Activated CD8-positive, alpha-beta memory T cell treated with anti-CD3 and anti-CD28 coated beads for 36 hours (primary cell): ENCODE measurements around the gene NT5C2. TPM values are rescaled to one million over a fixed set of nuclear protein-coding genes. Genes with fewer than 3 reads are reported as not detected.
"Not testable (repeated sequence)": the region's sequence is repeated elsewhere in the genome, so short reads cannot be mapped to it uniquely, and the experiment has no call there.

Experiments
- CTCF ChIA-PET: fragments of 350-600 bp; sonication (Branson Sonifier 250); formaldehyde crosslinking; loops from one replicate; lab custom pipeline; 2021; ENCODE audit warnings: antibody characterized with exemption; lab: Charles Lee
- POLR2A ChIA-PET: fragments of 350-600 bp; sonication (Branson Sonifier 250); formaldehyde crosslinking; loops from one replicate; lab custom pipeline; 2021; ENCODE audit warnings: antibody characterized with exemption; lab: Charles Lee
- total RNA-seq, 2 experiments: library from RNA; stranded (reverse); gene quantifications; one replicate each; pipeline ENCODE4 v1.2.3, GENCODE V29; 2021

Gene NT5C2
- total RNA-seq, 2 experiments from 2014 or later, result 40.0 to 46.3 TPM

DNA sequence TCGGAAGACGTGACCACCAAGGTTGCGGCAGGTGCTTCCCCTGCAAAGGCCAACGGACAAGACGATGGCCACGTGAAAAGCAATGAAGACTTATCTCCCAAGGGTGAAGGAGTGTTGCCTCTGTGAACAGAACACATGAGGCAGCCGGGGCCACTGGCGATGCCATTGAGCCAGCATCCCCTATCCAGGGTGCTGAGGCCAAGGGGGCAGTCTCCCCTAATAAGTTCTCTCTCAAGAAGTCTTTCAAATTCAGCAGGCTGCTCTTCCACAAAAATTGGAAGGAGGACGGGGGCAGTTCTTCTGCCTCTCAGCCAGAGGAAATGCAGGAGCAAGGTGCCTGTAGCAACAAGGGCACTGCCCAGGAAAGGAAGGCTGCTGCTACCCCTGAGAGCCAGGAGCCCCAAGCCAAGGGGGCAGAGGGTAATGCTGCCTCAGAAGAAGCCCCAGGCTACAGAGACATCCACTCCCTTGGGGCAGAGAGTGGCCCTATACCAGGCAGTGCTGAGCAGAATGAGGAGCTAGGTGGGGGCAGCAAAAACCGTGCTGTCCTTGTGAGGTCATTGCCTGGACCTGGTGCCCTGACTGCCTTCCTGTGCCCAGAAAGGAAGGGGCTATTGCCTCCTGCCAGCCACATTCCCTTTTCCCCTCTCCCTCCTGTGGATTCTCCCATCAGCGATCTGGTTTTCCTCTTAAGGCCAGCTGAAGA is 17.3 kb downstream of the NT5C2 start:
- POLR2A ChIA-PET, result interaction anchor here (0.8 kb wide), 1 partner anchor 10 kb away, joined by 3 read pairs; no protein-coding TSS in a partner anchor

DNA sequence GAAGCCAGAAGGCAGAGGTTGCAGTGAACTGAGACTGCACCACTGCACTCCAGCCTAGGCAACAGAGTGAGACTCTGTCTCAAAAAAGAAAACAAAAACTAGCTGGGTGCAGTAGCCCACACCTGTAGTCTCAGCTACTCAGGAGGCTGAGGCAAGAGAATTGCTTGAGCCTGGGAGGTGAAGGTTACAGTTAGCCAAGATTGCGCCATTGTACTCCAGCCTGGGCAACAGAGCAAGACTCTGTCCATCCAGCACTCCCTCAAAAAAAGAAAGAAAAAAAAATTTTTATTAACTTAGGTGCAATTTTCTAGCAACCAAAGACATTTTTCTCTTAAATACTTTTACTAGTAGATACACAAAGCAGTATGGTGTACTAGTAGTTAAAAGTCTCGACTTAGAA is 18.7 kb downstream of the NT5C2 start:
- CTCF ChIA-PET, result interaction anchor here (0.7 kb wide), 1 partner anchor 91 kb away, joined by 6 read pairs; no protein-coding TSS in a partner anchor

More for the DNA sequence above, 17.3 kb downstream of the NT5C2 start:
- CTCF ChIA-PET, result no interaction called here

DNA sequence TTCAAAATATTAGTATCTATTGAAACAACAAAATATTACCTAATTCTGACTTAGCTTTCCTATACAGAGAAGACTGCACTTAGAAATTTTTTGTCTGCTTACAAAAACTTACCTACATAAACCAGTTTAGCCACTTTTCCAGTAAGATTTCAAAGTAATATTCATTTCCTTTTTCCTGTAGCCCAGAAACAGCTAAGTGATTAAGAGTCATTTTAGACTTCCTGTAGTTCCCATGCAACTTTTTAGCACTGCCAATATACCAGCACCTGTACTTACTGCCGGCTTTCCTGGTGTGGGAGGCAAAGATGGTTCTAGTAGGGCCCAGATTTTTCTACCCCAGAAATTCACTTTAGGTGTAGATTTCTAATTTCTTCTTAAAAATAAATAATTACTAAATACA is 21.8 kb downstream of the NT5C2 start:
- POLR2A ChIA-PET, result no interaction called here
- CTCF ChIA-PET, result no interaction called here

More for the DNA sequence above, 18.7 kb downstream of the NT5C2 start:
- POLR2A ChIA-PET, result not testable (repeated sequence)

DNA sequence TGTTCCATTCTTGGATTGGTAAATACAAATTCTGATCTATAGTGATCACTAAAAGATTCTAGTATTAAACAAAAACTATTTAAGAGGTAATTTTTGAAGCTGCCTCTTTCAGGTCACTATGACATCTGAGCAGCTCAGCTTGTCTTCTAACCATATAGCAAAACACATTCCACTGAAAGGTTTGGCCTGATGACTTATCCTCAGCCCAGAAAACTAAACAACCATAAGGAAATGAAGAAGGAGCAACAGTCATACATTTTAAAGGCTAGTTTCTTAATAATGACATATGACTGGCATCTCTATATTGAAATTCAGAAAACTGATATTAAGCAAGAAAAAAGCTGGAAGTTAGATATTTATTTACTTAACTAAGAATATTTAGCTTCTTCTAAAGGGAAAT is 24.6 kb downstream of the NT5C2 start:
- ChIA-PET CTCF (no interaction called here), POLR2A (no interaction called here)

DNA sequence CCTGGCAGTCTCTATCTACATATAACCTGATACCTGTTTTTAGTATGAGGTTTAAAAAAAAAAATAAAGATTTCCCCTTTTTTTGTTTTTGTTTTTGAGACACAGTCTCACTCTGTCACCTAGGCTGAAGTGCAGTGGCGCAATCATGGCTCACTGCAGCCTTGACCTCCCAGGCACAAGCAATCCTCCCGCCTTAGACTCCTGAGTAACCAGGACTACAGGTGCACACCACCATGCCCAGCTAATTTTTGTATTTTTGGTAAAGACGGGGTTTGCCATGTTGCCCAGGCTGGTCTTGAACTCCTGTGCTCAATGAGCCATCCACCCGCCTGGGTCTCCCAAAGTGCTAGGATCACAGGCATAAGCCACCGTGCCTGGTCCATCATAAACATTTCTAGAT is 25.5 kb downstream of the NT5C2 start:
- POLR2A ChIA-PET, CTCF ChIA-PET: not testable (repeated sequence)

DNA sequence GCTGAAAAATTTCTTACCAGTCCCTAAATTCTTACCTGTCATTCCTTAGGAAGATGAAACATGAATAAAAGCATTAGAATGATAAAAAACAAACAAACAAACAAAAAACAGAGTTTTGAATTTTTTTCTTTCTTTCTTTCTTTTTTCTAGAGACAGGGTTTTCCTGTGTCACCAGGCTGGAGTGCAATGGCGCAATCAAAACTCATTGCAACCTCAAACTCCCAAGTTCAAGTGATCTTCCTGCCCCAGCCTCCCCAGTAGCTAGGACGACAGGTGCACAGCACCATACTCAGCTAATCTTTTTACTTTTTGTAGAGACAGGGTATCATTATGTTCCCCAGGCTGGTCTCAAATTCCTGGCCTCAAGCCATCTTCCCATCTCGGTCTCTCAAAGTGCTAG is 26.5 kb downstream of the NT5C2 start:
- ChIA-PET CTCF (no interaction called here), POLR2A (no interaction called here)

DNA sequence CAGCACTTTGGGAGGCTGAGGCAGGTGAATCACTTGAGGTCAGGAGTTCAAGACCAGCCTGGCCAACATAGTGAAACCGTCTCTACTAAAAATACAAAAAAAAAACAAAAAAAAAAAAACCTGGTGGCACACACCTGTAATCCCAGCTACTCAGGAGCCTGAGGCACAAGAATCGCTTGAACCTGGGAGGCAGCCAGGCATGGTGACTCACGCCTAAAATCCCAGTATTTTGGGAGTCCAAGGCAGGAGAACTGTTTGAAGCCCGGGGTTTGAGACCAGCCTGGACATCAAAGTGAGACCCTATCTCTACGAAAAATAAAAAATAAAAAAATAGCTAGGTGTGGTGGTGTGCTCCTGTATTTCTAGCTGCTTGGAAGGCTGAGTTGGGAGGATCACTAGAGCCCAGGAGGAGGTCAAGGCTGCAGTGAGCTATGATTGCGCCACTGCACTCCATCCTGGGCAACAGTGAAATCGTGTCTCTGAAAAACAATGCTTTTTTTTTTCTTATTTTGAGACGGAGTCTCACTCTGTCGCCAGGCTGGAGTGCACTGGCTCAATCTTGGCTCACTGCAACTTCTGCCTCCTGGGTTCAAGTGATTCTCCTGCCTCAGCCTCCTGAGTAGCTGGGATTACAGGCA is 29.2 kb downstream of the NT5C2 start:
- POLR2A ChIA-PET, result interaction anchor here (0.7 kb wide), 1 partner anchor 152 kb away, joined by 15 read pairs; no protein-coding TSS in a partner anchor
- CTCF ChIA-PET, result not testable (repeated sequence)

DNA sequence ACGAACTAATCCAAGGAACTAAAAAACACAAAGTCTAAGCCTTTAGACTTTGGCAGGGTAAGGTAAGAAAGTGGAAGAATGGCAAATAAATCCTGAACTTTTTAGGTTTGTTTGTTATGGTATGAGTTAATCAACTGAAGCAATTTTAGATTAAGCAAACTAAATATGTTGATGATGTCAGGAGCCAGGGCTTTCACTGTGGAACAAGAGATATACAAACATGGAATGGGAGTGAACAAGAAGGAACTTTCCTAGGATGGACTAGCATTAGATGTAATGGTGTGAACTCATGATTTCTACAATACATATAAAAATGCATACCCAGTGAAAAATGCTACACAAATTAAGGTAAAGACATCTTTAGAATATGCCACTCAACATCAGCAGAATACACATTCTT is 35.8 kb downstream of the NT5C2 start:
- CTCF ChIA-PET, result no interaction called here
- POLR2A ChIA-PET, result no interaction called here

DNA sequence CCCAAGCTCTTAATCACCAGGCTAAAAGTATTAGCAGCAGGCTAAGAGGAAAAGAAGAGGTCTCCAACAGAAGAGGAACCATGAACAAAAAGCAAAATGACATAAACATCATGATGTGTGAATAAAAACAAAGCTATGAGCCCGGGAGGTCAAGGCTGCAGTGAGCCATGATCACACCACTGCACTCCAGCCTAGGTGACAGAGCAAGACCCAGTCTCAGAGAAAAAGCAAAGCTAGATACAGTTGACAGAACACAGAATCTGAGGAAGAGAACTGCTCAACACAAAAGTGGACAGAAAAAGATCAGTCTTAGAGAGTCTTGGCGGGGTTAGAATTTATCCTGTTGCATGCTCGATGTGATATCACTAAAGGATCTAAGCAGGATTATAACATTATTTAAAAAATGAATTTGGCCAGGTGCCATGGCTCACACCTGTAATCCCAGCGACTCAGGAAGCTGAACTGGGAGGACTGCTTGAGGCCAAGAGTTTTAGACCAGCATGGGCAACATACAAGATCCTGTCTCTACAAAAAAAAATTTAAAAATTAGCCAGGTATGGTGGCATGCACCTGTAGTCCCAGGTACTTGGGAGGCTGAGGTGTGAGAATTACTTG is 37.5 kb downstream of the NT5C2 start:
- CTCF ChIA-PET, result no interaction called here
- POLR2A ChIA-PET, result no interaction called here

DNA sequence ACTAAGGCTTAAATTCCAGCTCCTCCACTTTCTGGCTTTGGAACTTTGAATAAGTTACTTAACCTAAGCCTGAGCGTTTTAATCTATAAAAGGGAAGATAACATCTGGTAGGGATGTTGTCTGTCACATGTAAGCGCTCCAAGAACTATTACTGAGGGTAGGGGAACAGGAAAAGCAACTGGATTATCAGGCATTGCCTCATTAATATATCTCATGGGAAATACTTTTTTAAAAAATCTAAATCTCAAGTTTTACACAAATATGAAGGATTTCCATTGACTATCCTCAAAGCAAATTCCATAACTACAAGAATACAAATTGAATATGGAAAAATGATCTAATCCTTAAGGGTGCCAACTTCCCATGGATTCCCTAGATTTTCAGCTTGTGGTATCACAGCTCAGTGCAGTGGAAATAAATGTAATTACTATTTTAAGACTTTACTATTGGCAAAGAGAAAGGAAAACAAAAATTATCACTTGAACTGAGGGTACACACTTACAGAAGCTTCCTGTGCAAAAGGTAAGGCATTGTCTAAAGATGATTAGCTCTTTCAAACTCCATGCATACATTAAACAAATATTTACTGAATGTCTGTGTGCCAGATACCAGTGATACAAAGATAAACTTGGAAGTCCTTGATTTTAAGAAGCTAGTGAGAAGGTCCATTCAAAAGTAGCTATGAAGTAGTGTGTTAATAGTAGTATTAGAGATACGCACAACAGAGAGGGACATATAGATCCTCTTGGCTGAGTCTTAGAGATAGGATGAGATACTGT is 38.4 kb downstream of the NT5C2 start:
- ChIA-PET CTCF (no interaction called here), POLR2A (no interaction called here)

DNA sequence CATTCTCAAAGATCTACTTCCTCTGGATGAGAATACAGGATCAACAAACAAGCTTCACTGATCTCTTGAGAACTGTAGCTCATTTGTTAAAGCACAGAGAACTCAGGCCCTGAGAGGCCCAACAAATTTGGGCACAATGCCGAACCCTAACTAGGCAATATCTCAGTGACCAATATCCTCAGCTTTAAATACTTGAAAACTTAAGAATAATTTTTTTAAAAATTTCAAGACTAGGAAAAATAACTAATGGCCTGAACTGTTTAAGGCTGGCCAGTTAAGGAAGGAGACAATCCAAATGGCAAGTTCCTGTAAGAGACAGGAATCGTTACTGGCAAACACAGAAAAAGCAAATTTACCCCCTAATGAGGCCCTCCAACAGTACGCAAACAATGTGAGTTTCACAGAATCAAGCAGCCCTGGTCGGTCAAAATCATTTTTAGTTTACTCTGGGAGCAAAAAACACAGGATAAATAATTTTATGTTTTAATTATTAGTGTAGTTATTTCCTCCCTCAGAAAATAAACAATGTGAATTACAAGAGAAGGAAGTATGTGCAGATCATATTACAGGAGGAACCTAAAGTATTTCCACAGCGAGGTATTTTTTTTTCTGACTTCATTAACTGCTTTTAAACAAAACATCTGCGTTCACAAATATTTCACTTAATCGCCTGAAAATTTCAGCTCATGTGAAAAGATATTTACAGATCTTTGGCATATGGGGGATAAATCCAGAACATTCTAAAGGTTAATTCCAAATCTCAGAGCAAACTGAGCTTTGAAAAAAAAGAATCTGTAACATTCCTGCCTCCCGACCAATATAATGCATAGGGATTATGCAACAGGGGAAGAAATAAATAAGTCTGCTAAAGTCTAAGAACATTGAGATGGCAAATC is 39.5 kb downstream of the NT5C2 start:
- POLR2A ChIA-PET, result no interaction called here
- CTCF ChIA-PET, result interaction anchor here (0.6 kb wide), 1 partner anchor 24 kb away, joined by 3 read pairs; no protein-coding TSS in a partner anchor

DNA sequence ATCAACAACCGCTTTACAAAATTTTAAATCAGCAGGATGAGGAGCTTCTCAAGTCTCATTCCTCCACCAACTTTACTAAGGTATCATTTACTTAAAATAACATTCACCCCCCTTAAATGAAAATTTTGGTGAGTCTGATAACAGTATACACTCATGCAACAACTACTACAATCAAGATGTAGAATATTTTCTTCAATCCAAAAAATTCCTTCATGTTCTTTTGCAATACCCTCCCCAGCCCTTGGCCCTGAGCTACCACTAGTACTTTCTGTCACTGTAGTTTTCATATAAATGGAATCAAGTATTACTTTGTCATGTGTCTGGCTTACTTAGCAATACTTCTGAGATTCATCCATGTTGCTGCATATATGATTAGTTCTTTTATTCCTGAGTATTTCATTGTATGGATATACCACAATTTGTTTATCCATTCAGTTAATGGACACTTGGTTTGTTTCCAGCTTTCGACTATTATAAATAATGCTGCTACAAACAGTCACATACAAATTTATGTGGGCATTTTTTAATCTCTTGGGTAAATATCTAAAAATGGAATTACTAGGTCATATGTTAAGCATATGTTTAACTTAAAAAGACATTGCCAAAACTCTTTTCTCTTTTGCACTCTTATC is 43.0 kb downstream of the NT5C2 start:
- ChIA-PET POLR2A (no interaction called here), CTCF (no interaction called here)

DNA sequence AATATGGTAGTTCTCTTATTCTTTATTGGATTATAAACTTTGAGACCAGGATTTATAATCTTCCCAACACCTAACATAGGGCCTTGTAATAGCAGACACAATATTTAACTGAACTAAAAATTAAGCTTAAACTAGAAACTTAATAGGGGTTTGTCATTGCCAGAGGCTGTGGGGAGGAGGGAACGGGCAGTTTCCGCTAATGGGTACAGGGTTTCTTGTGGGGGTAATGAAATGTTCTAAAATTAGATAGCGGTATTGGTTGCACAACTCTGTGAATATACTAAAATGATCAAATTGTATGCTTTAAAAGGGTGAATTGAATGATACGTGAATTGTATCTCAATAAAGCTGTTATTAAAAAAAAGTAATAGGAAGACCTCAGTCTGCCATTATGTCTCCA is 45.4 kb downstream of the NT5C2 start:
- ChIA-PET POLR2A (interaction anchor here (0.6 kb wide), 1 partner anchor 158 kb away, joined by 3 read pairs; no protein-coding TSS in a partner anchor), CTCF (no interaction called here)

DNA sequence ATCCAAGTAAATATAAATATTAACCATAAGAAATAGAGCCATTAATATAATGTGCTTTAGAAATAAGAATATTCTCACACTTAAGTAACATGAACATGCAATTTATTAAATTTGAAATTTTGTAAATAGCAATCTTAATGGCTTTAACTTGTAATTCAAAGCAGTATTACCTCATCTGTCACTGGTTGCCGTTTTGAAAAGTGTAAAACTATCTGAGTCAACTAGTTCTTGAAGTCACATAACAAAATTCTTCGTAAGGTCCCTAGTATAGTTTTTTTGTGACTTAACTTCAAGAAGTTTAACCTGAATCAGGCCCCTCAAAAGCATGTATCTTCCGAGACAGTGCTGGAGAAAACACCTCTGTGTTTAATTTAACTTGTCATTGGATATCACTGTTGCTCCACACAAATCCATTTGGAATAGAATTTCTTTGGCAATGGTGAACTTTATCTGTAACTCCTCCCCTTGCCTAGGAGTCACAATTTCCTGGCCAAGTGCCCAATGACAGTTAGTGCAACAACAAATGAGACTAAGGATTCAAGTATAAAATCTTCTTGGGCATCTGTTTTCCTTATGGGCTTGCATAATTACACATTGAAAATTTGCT is 47.1 kb downstream of the NT5C2 start:
- ChIA-PET CTCF (no interaction called here), POLR2A (no interaction called here)

DNA sequence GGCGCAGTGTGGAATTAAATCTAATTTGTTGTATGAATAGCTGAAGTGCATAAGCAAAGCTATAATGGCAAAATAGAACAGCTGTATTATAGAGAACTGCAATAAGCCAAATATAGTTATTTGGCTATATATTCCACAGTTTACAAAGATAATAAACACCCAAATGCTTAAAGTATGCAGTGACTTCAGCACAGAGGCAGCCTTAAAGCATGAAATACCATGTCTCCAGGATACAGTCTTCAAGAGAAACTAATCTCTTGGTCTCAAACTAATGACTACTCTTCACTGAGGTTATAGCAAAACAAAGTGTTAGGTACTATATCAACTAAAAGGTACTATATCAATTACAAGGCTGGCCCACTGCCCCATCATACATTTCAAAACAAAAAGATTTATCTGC is 48.0 kb downstream of the NT5C2 start:
- POLR2A ChIA-PET, result no interaction called here
- CTCF ChIA-PET, result no interaction called here

DNA sequence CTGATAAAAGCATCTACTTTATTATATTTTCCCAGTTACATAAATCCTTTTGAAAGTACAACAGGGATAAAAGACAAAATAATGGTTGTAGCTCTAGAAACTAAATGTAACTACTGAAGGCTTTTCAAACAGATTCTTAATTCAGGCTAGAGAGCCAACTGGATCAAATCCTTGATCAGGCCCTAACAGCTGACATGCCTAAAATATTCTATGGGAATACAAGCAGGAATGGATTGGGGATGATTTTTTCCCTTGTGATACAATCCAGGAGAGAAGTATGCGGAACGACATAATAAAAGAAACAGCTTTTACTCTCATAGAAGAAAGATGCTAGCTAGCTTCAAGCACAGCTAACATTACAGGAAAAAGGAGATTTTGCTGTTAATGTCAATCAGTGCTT is 49.0 kb downstream of the NT5C2 start:
- POLR2A ChIA-PET, result no interaction called here
- CTCF ChIA-PET, result no interaction called here

DNA sequence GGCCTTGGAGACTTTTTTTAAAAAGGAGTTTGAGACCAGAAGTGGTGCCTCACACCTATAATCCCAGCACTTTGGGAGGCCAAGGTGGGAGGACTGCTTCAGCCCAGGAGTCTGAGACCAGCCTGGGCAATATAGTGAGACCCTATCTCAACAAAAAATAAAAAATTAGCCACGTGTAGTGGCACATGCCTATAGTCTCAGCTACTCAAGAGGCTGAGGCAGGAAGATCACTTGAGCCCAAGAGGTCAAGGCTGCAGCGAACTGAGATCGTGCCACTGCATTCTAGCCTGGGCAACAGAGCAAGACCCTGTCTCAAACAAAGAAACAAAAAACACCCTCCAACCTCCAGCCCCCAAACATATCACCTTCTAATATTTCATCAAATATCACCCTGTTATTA is 49.4 kb downstream of the NT5C2 start:
- POLR2A ChIA-PET, CTCF ChIA-PET: not testable (repeated sequence)

DNA sequence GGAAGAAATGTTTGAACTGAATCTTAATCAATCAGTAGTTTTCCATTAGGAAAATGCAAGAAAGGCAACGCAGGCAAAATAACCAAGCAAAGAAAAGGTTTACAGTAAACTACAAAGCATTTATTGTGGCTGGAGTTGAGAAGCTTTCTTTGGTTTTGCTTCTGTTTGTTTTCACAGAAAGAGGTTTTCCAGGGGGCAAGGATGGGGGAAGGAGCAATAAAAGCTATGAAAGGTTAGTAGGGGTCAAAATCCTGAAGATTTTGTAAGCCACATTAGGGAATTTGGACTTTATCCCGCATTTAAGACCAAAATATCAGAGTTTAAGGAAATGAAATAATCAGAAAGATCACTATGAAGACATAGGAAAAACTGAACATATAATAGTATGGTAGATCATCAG is 51.1 kb downstream of the NT5C2 start:
- ChIA-PET POLR2A (no interaction called here), CTCF (no interaction called here)
